Measurements from ENCODE around the gene STUM.

- TF ChIP-seq EZH2phosphoT487 (IDR thresholded peaks at IDR 0.05; ENCODE audit: unreplicated experiment), result no peak
- no peak for TF ChIP-seq CTCF (conservative IDR thresholded peaks at IDR 0.05; ENCODE audit: low read depth in 2 of 2)
Measured at GRCh38 chr1:226646870-226647449, 98.4 kb downstream of the STUM start.
